ES-I3 (cell line): ENCODE results near the gene PADI6.
"Not testable (repeated sequence)": the region's sequence is repeated elsewhere in the genome, so short reads cannot be mapped to it uniquely, and the experiment has no call there.

Experiments
- H3K36me3 ChIP-seq: 2 replicates; pipeline ENCODE4 v1.6.1; 2013; ENCODE audit warnings: mild to moderate bottlenecking, low read length, control low read depth, moderate library complexity; ENCODE audit not compliant: insufficient read depth
- H3K4me1 ChIP-seq: 2 replicates; pipeline ENCODE4 v1.6.1; 2013; ENCODE audit warnings: mild to moderate bottlenecking, control low read depth, low read length; ENCODE audit not compliant: insufficient read depth
- H3K9ac ChIP-seq: 2 replicates; pipeline ENCODE4 v1.6.1; 2013; ENCODE audit warnings: low read depth, mild to moderate bottlenecking, low read length, moderate library complexity
- H3K9me3 ChIP-seq: 2 replicates; pipeline ENCODE4 v1.6.1; 2013; ENCODE audit warnings: mild to moderate bottlenecking, low read length, moderate library complexity; ENCODE audit not compliant: control insufficient read depth, insufficient read depth

PADI6 gene

GRCh38 chr1:17404820-17405219 is 32.8 kb downstream of the PADI6 start:
- H3K4me1 ChIP-seq, result peaks cover 6% of the 10 kb centered on the region; the same call in 1 of the 2 replicates
- no peaks in the 10 kb centered on the region for H3K9me3 ChIP-seq
- peaks cover 9% of the 10 kb centered on the region; the same call in 1 of the 2 replicates for H3K36me3 ChIP-seq
- no peak overlapping the region for H3K9ac ChIP-seq

- peaks cover 16% of the 10 kb centered on the region for H3K36me3 ChIP-seq
Measured at GRCh38 chr1:17405898-17406759, 34.1 kb downstream of the PADI6 start.

GRCh38 chr1:17406760-17407475 is 34.9 kb downstream of the PADI6 start:
- not testable (repeated sequence) for H3K9ac ChIP-seq, H3K4me1 ChIP-seq
- H3K36me3 ChIP-seq, result peaks cover 21% of the 10 kb centered on the region

More at GRCh38 chr1:17405898-17406759, 34.1 kb downstream of the PADI6 start:
- H3K9me3 ChIP-seq, result no peaks in the 10 kb centered on the region
- H3K4me1 ChIP-seq, result peaks cover 6% of the 10 kb centered on the region; the same call in 1 of the 2 replicates
- no peak overlapping the region for H3K9ac ChIP-seq

GRCh38 chr1:17407786-17408514 is 36.0 kb downstream of the PADI6 start:
- not testable (repeated sequence) for H3K9me3 ChIP-seq, H3K4me1 ChIP-seq, H3K9ac ChIP-seq
- peaks cover 30% of the 10 kb centered on the region for H3K36me3 ChIP-seq

More at GRCh38 chr1:17406760-17407475, 34.9 kb downstream of the PADI6 start:
- H3K9me3 ChIP-seq, result not testable (repeated sequence)

GRCh38 chr1:17409391-17409811 is 37.4 kb downstream of the PADI6 start:
- Histone ChIP-seq H3K36me3 (peaks cover 42% of the 10 kb centered on the region), H3K9ac (no peak overlapping the region), H3K4me1 (peaks cover 6% of the 10 kb centered on the region; the same call in 1 of the 2 replicates), H3K9me3 (no peaks in the 10 kb centered on the region)

GRCh38 chr1:17412093-17412870 is 40.3 kb downstream of the PADI6 start:
- H3K9ac ChIP-seq, result no peak overlapping the region
- peaks cover 67% of the 10 kb centered on the region for H3K36me3 ChIP-seq

GRCh38 chr1:17414022-17414421 is 42.0 kb downstream of the PADI6 start:
- Histone ChIP-seq H3K9me3 (no peaks in the 10 kb centered on the region), H3K36me3 (peaks cover 81% of the 10 kb centered on the region), H3K9ac (no peak overlapping the region), H3K4me1 (no peaks in the 10 kb centered on the region)

More at GRCh38 chr1:17412093-17412870, 40.3 kb downstream of the PADI6 start:
- H3K4me1 ChIP-seq, result peaks cover 6% of the 10 kb centered on the region; the same call in 1 of the 2 replicates
- no peaks in the 10 kb centered on the region for H3K9me3 ChIP-seq

- Histone ChIP-seq H3K4me1 (no peaks in the 10 kb centered on the region), H3K9ac (no peak overlapping the region), H3K36me3 (peaks cover 83% of the 10 kb centered on the region), H3K9me3 (no peaks in the 10 kb centered on the region)
Measured at GRCh38 chr1:17416389-17416788, 44.4 kb downstream of the PADI6 start.

GRCh38 chr1:17419626-17420328 is 47.8 kb downstream of the PADI6 start:
- H3K9ac ChIP-seq, result no peak overlapping the region
- H3K9me3 ChIP-seq, result no peaks in the 10 kb centered on the region
- H3K36me3 ChIP-seq, result peaks cover 70% of the 10 kb centered on the region
- no peaks in the 10 kb centered on the region for H3K4me1 ChIP-seq

- Histone ChIP-seq H3K9me3 (no peaks in the 10 kb centered on the region), H3K36me3 (peaks cover 67% of the 10 kb centered on the region), H3K9ac (no peak overlapping the region), H3K4me1 (no peaks in the 10 kb centered on the region)
Measured at GRCh38 chr1:17420391-17420918, 48.5 kb downstream of the PADI6 start.

- H3K9ac ChIP-seq, result no peak overlapping the region
- no peaks in the 10 kb centered on the region for H3K4me1 ChIP-seq
- H3K36me3 ChIP-seq, result peaks cover 67% of the 10 kb centered on the region
- H3K9me3 ChIP-seq, result no peaks in the 10 kb centered on the region
Measured at GRCh38 chr1:17422461-17422860, 50.5 kb downstream of the PADI6 start.

GRCh38 chr1:17423781-17424245 is 51.8 kb downstream of the PADI6 start:
- no peaks in the 10 kb centered on the region for H3K9me3 ChIP-seq
- H3K4me1 ChIP-seq, result peaks cover 10% of the 10 kb centered on the region
- H3K9ac ChIP-seq, result no peak overlapping the region
- peaks cover 67% of the 10 kb centered on the region for H3K36me3 ChIP-seq
